K562 (cell line): ENCODE results near the gene SNRPB. TPM values are rescaled to one million over a fixed set of nuclear protein-coding genes. Genes with fewer than 3 reads are reported as not detected.

Experiments
- CBX3 ChIP-seq, 2 experiments: IDR thresholded peaks; 1 replicate in 1 of 2; 2 replicates in 1 of 2; pipeline ENCODE4 v1.6.1; 2012; ENCODE audit warnings: inconsistent platforms in 2 of 2, low read length in 2 of 2, borderline replicate concordance in 1 of 2, control low read depth in 1 of 2
- DACH1 ChIP-seq: fragments of 450-650 bp; IDR thresholded peaks from 2 replicates; pipeline ENCODE4 v1.6.1; 2018; ENCODE audit not compliant: partially characterized antibody
- ETV5 ChIP-seq: sonication (generic); formaldehyde crosslinking; IDR thresholded peaks from 2 replicates; pipeline ENCODE4 v1.4.0; 2020; ENCODE audit warnings: low read depth, mild to moderate bottlenecking, missing genetic modification reagents
- FOXK1 ChIP-seq: sonication (generic); formaldehyde crosslinking; IDR thresholded peaks from 2 replicates; pipeline ENCODE4 v1.8.0; 2022; ENCODE audit warnings: missing genetic modification reagents, mild to moderate bottlenecking, borderline replicate concordance
- KDM1A ChIP-seq, 2 experiments: fragments of 450-650 bp; IDR thresholded peaks; 2 replicates each; pipeline ENCODE4 v1.6.1; 2016; ENCODE audit warnings: mild to moderate bottlenecking in 2 of 2
- KLF6 ChIP-seq: fragments of 250-450 bp; sonication (Bioruptor Pico); IDR thresholded peaks from 2 replicates; pipeline ENCODE4 v1.4.0; 2020; ENCODE audit warnings: mild to moderate bottlenecking, moderate library complexity, borderline replicate concordance
- MAFK ChIP-seq: IDR thresholded peaks from 2 replicates; pipeline ENCODE4 v1.6.1; 2011; ENCODE audit warnings: low read length, improper control_type of control experiment
- MYC ChIP-seq, 2 experiments: fragments of 250-450 bp in 1 of 2; sonication (Bioruptor Pico) in 1 of 2; IDR thresholded peaks; 2 replicates each; pipeline versions ENCODE4 v1.5.1 to v1.6.1; 2012 to 2021; ENCODE audit warnings: low read depth in 2 of 2, borderline replicate concordance in 1 of 2, improper control_type of control experiment in 1 of 2, low read length in 1 of 2, mild to moderate bottlenecking in 1 of 2, moderate library complexity in 1 of 2
- NR2C2 ChIP-seq, 2 experiments: fragments of 200-800 bp in 1 of 2; sonication (Bioruptor generic) in 1 of 2; sonication (generic) in 1 of 2; formaldehyde crosslinking in 1 of 2; IDR thresholded peaks; 2 replicates each; pipeline versions ENCODE4 v1.6.1 to v1.8.0; 2016 to 2022; ENCODE audit warnings: mild to moderate bottlenecking in 1 of 2, missing compliant biosample characterization in 1 of 2, missing genetic modification characterization in 1 of 2, missing genetic modification reagents in 1 of 2
- PCBP1 ChIP-seq: fragments of 200-400 bp; formaldehyde crosslinking; IDR thresholded peaks from 2 replicates; pipeline ENCODE4 v1.6.1; 2018; ENCODE audit warnings: mild to moderate bottlenecking, low read depth, low read length; ENCODE audit not compliant: poor library complexity, severe bottlenecking
- RBM34 ChIP-seq: fragments of 200-400 bp; formaldehyde crosslinking; IDR thresholded peaks from 2 replicates; pipeline ENCODE4 v1.6.1; 2018; ENCODE audit warnings: low read length, borderline replicate concordance; ENCODE audit not compliant: insufficient read depth
- XRCC5 ChIP-seq: fragments of 200-400 bp; formaldehyde crosslinking; IDR thresholded peaks from 2 replicates; pipeline ENCODE4 v1.6.1; 2017; ENCODE audit warnings: low read depth, mild to moderate bottlenecking, low read length
- ZNF143 ChIP-seq: sonication (generic); formaldehyde crosslinking; IDR thresholded peaks from 2 replicates; pipeline ENCODE4 v1.9.0; 2022; ENCODE audit warnings: mild to moderate bottlenecking, missing genetic modification reagents
- ZNF766 ChIP-seq: fragments of 200-800 bp; sonication (Bioruptor generic); conservative IDR thresholded peaks from 2 replicates; pipeline ENCODE4 v1.6.1; 2016; ENCODE audit warnings: missing genetic modification characterization, missing compliant biosample characterization
- polyA plus RNA-seq, 8 experiments: library from polyadenylated mRNA; depleted of rRNA in 4 of 8; stranded (reverse) in 5 of 8; unstranded in 3 of 8; fragments of >200 nt; fragmentation: Nextera tagmentation in 2 of 8; fragmentation: Illumina TruSeq in 1 of 8; extraction: Ambion mirVana in 2 of 8; extraction: Trizol in 1 of 8; gene quantifications; 2 replicates each; pipeline versions ENCODE4 v1.2.1 to v1.2.3, GENCODE V29; 2011 to 2014; ENCODE audit warnings: inconsistent platforms in 1 of 8, missing spikeins in 1 of 8
- total RNA-seq, 7 experiments: library from RNA; depleted of rRNA in 6 of 7; stranded (reverse); fragments of >200 nt in 6 of 7; fragmentation: Illumina TruSeq in 2 of 7; extraction: Trizol in 2 of 7; gene quantifications; 2 replicates each; pipeline versions ENCODE4 v1.2.1 to v1.2.3, GENCODE V29; 2011 to 2021; ENCODE audit warnings: low replicate concordance in 1 of 7
- TF ChIP-seq, protein P1 (sequence below): fragments of 450-650 bp; formaldehyde crosslinking; IDR thresholded peaks from 2 replicates; pipeline ENCODE4 v1.4.0; 2020; ENCODE audit warnings: mild to moderate bottlenecking, mixed read lengths
- TF ChIP-seq, protein P2 (sequence below): sonication (generic); formaldehyde crosslinking; IDR thresholded peaks from 2 replicates; pipeline ENCODE4 v1.8.1; 2023; ENCODE audit warnings: mild to moderate bottlenecking, missing genetic modification reagents
- TF ChIP-seq, protein P3 (sequence below): IDR thresholded peaks from 3 replicates; pipeline ENCODE4 v1.6.1; 2011; ENCODE audit warnings: borderline replicate concordance, mild to moderate bottlenecking; ENCODE audit not compliant: insufficient read length, insufficient read depth
- TF ChIP-seq, protein P4 (sequence below): sonication (generic); formaldehyde crosslinking; IDR thresholded peaks from 2 replicates; pipeline ENCODE4 v1.8.1; 2022; ENCODE audit warnings: missing genetic modification reagents

Gene SNRPB
- total and polyA plus RNA-seq, 9 of the 15 experiments (the other 6 are each of a cell fraction or from before 2014, with no cell fraction given) = 13.1 to 615 (median 266) TPM

DNA sequence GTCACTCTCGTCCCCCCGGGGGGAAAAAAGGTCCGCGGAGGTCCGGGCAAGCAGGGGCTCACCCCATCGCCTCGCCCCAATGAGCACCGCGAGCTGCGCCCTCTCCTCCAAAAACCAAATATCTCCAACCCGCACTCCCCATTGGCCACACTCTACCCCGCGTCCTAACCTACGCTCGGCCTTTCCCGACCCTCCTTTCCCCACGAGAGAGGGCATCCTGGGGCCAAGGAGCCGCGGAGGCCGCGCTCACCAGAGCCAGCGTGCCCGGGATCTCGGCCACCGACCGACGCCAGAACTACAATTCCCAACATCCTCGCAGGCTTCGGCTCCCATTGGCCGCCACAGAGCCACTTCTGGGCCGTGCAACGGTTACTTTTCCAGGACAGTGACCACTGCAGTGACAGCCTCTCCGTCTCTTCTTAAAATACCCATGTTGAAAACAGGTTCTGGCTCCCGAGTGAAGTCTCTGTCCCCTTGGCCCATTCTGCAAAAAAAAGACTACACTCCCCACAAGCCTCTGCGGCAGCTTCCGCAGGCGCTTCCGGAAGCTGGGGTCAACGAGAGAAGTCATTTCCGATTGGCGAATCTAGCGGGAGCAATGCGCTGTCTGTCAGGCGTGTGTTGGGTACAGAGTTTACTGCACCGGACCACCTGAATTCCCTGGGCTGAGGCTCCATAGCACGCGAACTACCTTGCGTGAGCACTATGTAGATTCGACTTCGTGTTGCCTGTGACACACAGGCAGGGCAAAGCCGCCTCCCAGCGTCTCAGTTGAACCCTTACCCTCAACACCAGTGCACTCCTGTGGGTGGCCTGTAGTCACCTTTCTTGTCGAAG lies 38.3 kb upstream of the SNRPB start, which contains the start of gene ZNF343 (continued):
- TF ChIP-seq, protein P1, sequence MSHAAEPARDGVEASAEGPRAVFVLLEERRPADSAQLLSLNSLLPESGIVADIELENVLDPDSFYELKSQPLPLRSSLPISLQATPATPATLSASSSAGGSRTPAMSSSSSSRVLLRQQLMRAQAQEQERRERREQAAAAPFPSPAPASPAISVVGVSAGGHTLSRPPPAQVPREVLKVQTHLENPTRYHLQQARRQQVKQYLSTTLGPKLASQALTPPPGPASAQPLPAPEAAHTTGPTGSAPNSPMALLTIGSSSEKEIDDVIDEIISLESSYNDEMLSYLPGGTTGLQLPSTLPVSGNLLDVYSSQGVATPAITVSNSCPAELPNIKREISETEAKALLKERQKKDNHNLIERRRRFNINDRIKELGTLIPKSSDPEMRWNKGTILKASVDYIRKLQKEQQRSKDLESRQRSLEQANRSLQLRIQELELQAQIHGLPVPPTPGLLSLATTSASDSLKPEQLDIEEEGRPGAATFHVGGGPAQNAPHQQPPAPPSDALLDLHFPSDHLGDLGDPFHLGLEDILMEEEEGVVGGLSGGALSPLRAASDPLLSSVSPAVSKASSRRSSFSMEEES = no peak
- TF ChIP-seq, protein P2, sequence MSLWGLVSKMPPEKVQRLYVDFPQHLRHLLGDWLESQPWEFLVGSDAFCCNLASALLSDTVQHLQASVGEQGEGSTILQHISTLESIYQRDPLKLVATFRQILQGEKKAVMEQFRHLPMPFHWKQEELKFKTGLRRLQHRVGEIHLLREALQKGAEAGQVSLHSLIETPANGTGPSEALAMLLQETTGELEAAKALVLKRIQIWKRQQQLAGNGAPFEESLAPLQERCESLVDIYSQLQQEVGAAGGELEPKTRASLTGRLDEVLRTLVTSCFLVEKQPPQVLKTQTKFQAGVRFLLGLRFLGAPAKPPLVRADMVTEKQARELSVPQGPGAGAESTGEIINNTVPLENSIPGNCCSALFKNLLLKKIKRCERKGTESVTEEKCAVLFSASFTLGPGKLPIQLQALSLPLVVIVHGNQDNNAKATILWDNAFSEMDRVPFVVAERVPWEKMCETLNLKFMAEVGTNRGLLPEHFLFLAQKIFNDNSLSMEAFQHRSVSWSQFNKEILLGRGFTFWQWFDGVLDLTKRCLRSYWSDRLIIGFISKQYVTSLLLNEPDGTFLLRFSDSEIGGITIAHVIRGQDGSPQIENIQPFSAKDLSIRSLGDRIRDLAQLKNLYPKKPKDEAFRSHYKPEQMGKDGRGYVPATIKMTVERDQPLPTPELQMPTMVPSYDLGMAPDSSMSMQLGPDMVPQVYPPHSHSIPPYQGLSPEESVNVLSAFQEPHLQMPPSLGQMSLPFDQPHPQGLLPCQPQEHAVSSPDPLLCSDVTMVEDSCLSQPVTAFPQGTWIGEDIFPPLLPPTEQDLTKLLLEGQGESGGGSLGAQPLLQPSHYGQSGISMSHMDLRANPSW (CRISPR knock-in tag) = no peak
- TF ChIP-seq ZNF766 (CRISPR knock-in tag) = peak; percentile 83
- 0 out of 2 replicates have a peak, but pooled peaks have one; percentile 28 for TF ChIP-seq MYC (IDR thresholded peaks at IDR 0.05; ENCODE audit: low read depth, low read length)
- no peak for TF ChIP-seq MYC (CRISPR knock-in tag; IDR thresholded peaks at IDR 0.05; ENCODE audit: borderline replicate concordance, low read depth)
- peak; percentile 93 for TF ChIP-seq ZNF143 (CRISPR knock-in tag)
- 0 out of 2 replicates have a peak, but pooled peaks have one; percentile 50 for TF ChIP-seq ETV5
- TF ChIP-seq MAFK = no peak
- TF ChIP-seq KLF6 = 0 out of 2 replicates have a peak, but pooled peaks have one; percentile 18
- no peak for TF ChIP-seq KDM1A (IDR thresholded peaks at IDR 0.05)
- TF ChIP-seq, protein P3, sequence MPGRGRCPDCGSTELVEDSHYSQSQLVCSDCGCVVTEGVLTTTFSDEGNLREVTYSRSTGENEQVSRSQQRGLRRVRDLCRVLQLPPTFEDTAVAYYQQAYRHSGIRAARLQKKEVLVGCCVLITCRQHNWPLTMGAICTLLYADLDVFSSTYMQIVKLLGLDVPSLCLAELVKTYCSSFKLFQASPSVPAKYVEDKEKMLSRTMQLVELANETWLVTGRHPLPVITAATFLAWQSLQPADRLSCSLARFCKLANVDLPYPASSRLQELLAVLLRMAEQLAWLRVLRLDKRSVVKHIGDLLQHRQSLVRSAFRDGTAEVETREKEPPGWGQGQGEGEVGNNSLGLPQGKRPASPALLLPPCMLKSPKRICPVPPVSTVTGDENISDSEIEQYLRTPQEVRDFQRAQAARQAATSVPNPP = no peak
- no peak for TF ChIP-seq XRCC5
- TF ChIP-seq PCBP1 = no peak
- TF ChIP-seq RBM34 = no peak
- peak; percentile 86; the same call in 1 of the 2 replicates for TF ChIP-seq FOXK1 (CRISPR knock-in tag)
- TF ChIP-seq, protein P4, sequence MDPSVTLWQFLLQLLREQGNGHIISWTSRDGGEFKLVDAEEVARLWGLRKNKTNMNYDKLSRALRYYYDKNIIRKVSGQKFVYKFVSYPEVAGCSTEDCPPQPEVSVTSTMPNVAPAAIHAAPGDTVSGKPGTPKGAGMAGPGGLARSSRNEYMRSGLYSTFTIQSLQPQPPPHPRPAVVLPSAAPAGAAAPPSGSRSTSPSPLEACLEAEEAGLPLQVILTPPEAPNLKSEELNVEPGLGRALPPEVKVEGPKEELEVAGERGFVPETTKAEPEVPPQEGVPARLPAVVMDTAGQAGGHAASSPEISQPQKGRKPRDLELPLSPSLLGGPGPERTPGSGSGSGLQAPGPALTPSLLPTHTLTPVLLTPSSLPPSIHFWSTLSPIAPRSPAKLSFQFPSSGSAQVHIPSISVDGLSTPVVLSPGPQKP (CRISPR knock-in tag) = no peak
- no peak for TF ChIP-seq DACH1
- TF ChIP-seq NR2C2 (CRISPR knock-in tag; IDR thresholded peaks at IDR 0.05) = peak; percentile 95
- TF ChIP-seq NR2C2 (tag; IDR thresholded peaks at IDR 0.05) = peak; percentile 99
- TF ChIP-seq CBX3 (IDR thresholded peaks at IDR 0.05; ENCODE audit: borderline replicate concordance in 1 of 2, low read length in 2 of 2) = no peak
